Activated naive CD8-positive, alpha-beta T cell (primary cell): ENCODE results near the gene HSD3B7.
A peak's percentile ranks its signal among the peaks of the same experiment; 100 is the strongest.

Experiments used
- H3K27ac Mint-ChIP-seq: one replicate; pipeline ENCODE4 v1.8.0; 2021; ENCODE audit warnings: mixed read lengths
- H3K27me3 Mint-ChIP-seq: one replicate; pipeline ENCODE4 v1.8.0; 2021; ENCODE audit warnings: mixed read lengths
- H3K36me3 Mint-ChIP-seq: one replicate; pipeline ENCODE4 v1.8.0; 2021; ENCODE audit warnings: mixed read lengths
- H3K4me1 Mint-ChIP-seq: one replicate; pipeline ENCODE4 v1.8.0; 2021; ENCODE audit warnings: low read depth, mixed read lengths
- H3K4me3 Mint-ChIP-seq: one replicate; pipeline ENCODE4 v1.8.0; 2021; ENCODE audit warnings: mild to moderate bottlenecking, mixed read lengths
- H3K9me3 Mint-ChIP-seq: one replicate; pipeline ENCODE4 v1.8.0; 2021; ENCODE audit warnings: low read depth, mixed read lengths

HSD3B7 gene

DNA sequence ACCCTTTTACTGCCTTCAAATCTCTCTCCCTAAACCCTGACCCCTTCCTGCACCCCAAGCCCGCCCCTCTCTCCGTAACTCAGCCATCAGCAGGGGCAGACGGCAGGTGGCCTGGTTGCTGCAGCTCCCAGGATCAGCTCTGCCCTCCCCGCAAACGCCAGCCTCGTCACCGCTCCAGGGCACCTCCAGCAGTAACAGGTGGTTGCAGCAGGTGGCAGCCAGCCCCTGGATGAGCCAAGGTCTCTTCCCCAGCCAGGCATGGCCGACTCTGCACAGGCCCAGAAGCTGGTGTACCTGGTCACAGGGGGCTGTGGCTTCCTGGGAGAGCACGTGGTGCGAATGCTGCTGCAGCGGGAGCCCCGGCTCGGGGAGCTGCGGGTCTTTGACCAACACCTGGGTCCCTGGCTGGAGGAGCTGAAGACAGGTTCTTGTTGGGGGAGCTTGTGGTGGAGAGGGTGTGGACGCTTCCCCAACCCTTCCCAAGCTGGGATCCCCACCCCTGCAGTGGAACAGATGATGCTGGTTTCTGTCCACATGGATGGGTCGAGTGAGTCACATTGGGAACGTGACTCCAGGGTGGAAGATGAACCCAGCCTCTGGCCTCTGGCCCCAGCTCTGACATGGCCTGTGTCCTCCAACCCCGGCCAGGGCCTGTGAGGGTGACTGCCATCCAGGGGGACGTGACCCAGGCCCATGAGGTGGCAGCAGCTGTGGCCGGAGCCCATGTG is 558 bp downstream of the HSD3B7 start:
- Mint-ChIP-seq H3K4me1 (peaks cover 2% of the 10 kb centered on the region), H3K27ac (no peak overlapping the region), H3K9me3 (no peaks in the 10 kb centered on the region), H3K36me3 (no peaks in the 10 kb centered on the region), H3K4me3 (no peak overlapping the region), H3K27me3 (no peaks in the 10 kb centered on the region)

DNA sequence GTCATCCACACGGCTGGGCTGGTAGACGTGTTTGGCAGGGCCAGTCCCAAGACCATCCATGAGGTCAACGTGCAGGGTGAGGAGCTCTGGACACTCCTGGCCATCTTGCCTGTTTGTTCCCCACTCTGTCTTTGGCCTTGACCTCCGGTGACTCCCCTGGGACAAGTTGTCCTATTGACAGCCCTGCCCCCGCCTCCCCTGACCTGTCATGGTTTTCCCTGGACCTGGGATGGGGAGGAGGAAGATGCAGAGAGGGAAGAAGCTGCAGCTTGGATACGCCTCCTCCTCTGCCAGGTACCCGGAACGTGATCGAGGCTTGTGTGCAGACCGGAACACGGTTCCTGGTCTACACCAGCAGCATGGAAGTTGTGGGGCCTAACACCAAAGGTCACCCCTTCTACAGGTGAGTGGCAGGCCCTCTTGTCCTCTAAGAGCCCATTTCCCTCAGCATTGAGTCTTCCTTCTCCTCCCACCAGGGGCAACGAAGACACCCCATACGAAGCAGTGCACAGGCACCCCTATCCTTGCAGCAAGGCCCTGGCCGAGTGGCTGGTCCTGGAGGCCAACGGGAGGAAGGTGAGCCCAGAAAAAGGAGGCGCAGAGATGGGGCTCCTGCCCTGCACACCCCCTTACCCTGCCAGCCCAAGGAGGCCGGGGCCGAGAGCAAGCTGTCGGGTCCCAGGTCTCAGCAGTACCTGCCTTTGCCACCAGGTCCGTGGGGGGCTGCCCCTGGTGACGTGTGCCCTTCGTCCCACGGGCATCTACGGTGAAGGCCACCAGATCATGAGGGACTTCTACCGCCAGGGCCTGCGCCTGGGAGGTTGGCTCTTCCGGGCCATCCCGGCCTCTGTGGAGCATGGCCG is 1.4 kb downstream of the HSD3B7 start:
- no peaks in the 10 kb centered on the region for H3K36me3 Mint-ChIP-seq
- no peak overlapping the region for H3K27ac Mint-ChIP-seq
- peaks cover 2% of the 10 kb centered on the region for H3K4me1 Mint-ChIP-seq
- H3K9me3 Mint-ChIP-seq: no peaks in the 10 kb centered on the region
- no peaks in the 10 kb centered on the region for H3K27me3 Mint-ChIP-seq
- H3K4me3 Mint-ChIP-seq: no peak overlapping the region

DNA sequence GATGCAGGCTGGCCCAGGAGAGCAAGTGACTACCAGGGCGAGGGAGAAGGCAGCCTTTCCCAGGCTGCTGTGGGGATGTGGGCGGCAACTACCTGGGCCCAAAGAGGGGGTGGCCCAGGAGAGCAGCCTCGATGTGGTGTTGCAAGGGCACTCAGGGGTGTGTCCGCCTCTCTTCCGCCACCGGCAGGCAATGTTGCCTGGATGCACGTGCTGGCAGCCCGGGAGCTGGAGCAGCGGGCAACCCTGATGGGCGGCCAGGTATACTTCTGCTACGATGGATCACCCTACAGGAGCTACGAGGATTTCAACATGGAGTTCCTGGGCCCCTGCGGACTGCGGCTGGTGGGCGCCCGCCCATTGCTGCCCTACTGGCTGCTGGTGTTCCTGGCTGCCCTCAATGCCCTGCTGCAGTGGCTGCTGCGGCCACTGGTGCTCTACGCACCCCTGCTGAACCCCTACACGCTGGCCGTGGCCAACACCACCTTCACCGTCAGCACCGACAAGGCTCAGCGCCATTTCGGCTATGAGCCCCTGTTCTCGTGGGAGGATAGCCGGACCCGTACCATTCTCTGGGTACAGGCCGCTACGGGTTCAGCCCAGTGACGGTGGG is 2.7 kb downstream of the HSD3B7 start:
- H3K4me1 Mint-ChIP-seq: peaks cover 2% of the 10 kb centered on the region
- H3K4me3 Mint-ChIP-seq: no peak overlapping the region
- no peak overlapping the region for H3K27ac Mint-ChIP-seq
- H3K36me3 Mint-ChIP-seq: no peaks in the 10 kb centered on the region
- no peaks in the 10 kb centered on the region for H3K27me3 Mint-ChIP-seq
- no peaks in the 10 kb centered on the region for H3K9me3 Mint-ChIP-seq

DNA sequence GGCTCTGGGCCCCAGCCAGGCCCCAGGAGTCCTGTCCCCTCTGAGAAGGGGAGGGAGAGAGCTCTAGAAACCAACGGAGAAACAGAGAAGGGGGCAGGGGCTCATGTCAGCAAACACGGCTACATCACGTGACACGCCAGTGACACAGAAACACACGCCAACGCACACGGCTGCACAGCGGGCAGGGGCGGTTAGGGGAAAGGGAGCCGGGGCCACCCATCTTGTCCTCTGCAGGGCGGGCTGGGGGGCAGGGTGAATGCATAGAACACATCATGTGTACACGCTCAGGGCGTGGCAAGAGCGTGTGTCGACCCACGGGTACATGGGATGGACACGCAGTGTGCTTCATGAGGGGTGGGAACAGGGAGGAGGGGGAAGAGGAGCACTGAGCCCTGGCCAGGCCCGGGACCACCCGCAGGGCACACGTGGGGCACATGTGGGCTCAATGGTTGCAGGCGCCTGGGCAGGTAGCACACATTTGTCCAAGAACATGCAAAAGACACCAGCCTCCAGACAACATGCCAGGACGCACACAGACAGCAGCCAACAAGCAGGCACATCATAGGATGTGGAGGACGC is 4.6 kb downstream of the HSD3B7 start:
- Mint-ChIP-seq H3K27ac (no peak overlapping the region), H3K4me1 (peaks cover 2% of the 10 kb centered on the region), H3K27me3 (no peaks in the 10 kb centered on the region), H3K36me3 (no peaks in the 10 kb centered on the region), H3K4me3 (no peak overlapping the region), H3K9me3 (no peaks in the 10 kb centered on the region)

DNA sequence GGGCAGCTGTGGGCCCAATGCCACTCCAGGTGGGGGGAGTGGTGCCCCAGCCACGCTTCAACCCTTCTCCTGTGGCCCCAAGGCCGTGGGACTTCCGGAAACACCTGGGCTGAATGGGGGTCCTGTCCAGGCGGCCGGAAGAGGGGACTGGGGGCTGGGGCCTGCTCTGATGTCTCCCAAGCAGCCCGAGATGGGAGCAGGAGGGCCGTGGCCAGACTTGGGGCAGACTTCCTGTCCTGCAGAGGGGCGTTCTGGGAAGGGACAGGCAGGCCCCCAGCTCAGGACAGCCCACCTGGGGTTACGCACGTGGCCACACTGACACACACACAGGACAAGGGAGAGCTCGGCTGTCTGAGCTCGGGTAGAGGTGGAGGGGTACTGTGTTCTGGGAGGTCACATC is 5.1 kb downstream of the HSD3B7 start:
- Mint-ChIP-seq H3K27me3 (no peaks in the 10 kb centered on the region), H3K36me3 (no peaks in the 10 kb centered on the region), H3K4me1 (peaks cover 3% of the 10 kb centered on the region), H3K9me3 (no peaks in the 10 kb centered on the region), H3K27ac (no peak overlapping the region), H3K4me3 (no peak overlapping the region)

DNA sequence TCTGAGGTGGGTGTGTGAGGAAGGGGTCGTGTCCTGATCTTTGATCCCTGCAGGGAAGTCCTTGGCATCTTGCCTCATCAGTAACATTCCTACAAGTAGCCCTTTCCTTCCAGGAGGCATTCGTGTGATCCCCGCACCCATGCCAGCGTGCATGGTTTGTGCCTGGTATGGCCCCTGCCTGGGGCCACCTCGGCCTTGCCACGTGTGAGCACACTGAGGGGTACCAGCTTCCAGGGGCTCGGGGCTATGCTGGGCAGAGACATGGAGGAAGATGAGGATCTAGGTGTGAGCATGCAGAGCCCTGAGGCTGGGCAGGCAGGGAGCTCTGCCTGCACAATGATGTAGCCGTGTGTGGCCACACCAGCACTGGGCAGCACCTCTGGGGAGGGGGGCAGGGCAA is 6.0 kb downstream of the HSD3B7 start:
- Mint-ChIP-seq H3K36me3 (no peaks in the 10 kb centered on the region), H3K4me3 (no peak overlapping the region), H3K4me1 (peaks cover 3% of the 10 kb centered on the region), H3K27me3 (no peaks in the 10 kb centered on the region), H3K9me3 (no peaks in the 10 kb centered on the region), H3K27ac (no peak overlapping the region)

DNA sequence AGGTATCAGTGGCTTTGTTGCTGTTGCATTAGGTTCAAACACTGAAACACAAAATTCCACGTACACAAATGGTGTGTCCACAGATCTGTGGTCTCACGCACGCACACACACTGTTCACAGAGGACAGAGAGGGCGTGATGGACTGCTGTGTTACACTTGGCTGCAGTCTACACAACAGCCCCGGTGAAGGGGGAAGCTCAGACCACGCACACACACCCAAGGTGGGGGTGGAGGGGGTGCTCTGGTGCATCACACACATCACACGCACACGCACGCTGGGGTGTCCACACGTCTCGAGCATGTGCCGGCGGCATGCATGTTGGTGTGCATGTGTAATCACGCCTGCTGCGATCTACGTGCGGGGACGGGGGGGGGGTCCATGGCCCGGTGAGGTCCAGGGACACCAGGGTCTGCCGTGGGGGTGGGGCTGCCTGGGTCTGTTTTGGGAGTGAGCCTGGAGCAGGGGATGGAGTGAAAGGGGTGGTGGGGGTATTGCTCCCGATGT is 7.3 kb downstream of the HSD3B7 start:
- Mint-ChIP-seq H3K9me3 (no peaks in the 10 kb centered on the region), H3K4me1 (peaks cover 10% of the 10 kb centered on the region), H3K27me3 (no peaks in the 10 kb centered on the region), H3K36me3 (no peaks in the 10 kb centered on the region), H3K4me3 (no peak overlapping the region), H3K27ac (no peak overlapping the region)

DNA sequence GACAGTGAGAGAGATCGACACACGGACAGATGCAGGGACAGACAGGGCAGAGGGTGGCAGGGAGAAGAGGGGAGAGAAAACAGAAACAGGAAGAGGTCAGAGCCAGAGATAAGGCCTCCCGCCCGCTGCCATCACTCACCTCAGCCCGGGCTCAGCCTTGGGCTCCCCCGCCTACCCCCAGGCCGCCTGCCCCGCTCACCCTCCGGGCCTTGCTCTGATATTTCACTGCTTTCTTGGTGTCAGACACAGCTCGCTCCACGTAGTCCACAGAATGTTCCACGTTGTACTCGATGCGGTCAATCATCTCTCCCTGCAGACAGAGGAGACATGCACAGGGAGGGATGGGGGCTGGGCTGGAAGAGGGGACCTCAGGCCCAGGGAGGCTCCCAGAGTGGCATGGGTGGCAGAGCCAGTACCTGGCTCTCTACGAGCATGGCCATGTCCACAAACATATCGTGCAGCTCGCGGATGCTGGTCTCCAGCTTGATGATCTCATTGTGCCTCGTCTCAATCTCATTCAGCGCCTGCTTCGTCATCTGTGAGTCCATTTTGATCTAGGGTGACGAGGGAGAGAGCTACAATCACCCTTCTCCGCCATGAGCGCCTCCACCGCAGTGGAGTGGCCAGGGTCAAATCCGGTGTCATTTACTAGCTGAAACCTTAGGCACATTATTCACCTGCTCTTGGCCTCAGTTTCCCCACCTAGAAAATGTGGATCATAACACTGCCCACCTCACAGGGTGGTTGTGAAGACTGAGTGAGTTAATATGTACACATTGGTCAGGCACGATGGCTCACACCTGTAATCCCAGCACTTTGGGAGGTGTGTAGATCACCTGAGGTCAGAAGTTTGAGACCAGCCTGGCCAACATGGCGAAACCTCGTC is 8.2 kb downstream of the HSD3B7 start:
- no peak overlapping the region for H3K27ac Mint-ChIP-seq
- no peak overlapping the region for H3K4me3 Mint-ChIP-seq
- H3K36me3 Mint-ChIP-seq: no peaks in the 10 kb centered on the region

DNA sequence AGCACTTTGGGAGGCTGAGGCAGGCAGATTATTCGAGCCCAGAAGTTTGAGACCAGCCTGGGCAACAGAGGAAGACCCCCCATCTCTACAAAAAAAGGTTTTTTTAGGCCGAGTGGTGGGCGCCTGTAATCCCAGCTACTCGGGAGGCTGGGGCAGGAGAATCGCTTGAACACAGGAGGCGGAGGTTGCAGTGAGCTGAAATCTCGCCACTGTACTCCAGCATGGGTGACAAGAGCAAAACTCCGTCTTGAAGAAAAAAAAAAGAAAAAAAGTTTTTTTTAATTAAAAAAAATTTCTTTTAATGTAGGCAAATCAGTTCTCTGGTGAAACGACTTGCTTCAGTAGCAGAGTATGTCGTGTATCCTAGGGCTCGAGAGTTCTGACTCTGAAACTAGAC is 10.9 kb downstream of the HSD3B7 start:
- peaks cover 10% of the 10 kb centered on the region for H3K4me1 Mint-ChIP-seq
- no peaks in the 10 kb centered on the region for H3K36me3 Mint-ChIP-seq
- peak overlapping the region; percentile 75 for H3K4me3 Mint-ChIP-seq
- no peaks in the 10 kb centered on the region for H3K27me3 Mint-ChIP-seq
- H3K27ac Mint-ChIP-seq: no peak overlapping the region
- H3K9me3 Mint-ChIP-seq: no peaks in the 10 kb centered on the region

More for the DNA sequence above, 8.2 kb downstream of the HSD3B7 start:
- H3K9me3 Mint-ChIP-seq: no peaks in the 10 kb centered on the region
- H3K27me3 Mint-ChIP-seq: no peaks in the 10 kb centered on the region
- H3K4me1 Mint-ChIP-seq: peaks cover 10% of the 10 kb centered on the region

DNA sequence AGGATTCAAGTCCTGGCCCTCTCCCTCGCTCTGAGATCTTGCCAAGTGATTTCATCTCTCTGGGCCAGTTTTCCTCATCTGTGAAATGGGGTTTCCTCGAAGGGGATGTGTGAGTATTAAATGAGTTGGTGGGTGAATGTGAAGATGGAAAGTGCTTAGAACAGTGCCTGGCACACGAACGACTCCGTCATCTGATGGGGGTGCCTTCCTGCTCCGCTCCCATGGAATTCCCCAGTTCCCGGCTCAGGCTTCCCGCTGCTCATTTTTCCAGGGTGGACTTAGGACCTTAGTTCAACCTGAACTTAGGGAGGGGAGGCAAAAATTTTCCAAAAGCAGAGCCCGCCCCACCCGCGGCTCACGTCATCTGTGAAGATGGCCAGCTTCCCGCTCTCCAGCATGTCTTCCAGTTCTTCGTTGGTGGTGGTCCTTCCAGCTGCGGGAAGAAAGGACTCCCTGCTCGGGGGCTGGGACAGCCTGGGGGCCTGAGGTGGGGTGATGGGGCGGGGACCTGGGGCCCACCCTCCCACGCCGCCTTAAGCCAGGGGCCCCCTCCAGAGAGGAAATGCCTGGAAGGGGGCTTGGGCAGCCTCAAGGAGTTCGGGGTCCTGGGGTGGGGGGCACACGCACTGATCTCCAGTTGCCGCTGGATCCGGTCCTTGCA is 11.4 kb downstream of the HSD3B7 start:
- peaks cover 10% of the 10 kb centered on the region for H3K4me1 Mint-ChIP-seq
- H3K27ac Mint-ChIP-seq: no peak overlapping the region
- peak overlapping the region; percentile 84 for H3K4me3 Mint-ChIP-seq
- H3K9me3 Mint-ChIP-seq: no peaks in the 10 kb centered on the region
- H3K27me3 Mint-ChIP-seq: no peaks in the 10 kb centered on the region
- H3K36me3 Mint-ChIP-seq: no peaks in the 10 kb centered on the region

DNA sequence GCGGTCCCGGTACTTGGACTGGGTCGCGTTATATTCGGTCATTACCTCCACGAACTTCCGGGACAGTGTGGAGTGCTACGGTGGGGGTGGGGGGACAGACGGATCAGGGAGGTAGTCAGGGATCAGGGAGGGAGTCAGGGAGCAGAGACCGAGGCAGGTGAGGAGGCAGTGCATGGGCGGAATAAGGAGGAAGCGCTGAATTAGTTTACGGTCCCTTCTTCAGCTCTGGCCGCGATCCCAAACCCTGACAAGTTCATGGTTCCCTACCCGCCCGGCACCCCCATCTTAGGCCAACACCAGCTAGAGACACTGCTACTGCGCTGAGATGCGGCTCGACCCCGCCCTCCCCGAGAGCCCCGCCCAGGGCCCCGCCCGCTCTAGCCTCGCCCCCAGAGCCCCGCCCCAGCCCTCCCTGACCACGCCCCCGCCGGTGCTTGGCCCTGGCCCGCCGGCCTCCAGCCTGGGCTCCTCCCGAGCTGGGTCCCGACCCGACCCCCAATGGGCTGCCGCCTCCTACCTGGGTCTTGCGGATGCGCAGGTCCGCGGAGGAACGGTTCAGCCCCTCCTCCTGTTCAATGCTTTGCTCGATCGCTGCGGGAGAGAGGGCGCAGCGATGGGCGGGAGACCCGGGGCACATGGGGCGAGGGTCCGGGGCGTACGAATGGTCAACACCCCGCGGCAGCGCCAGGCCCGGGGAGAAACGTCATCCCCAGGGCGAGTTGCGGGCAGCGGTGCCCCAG is 12.1 kb downstream of the HSD3B7 start:
- Mint-ChIP-seq H3K27ac (peak overlapping the region; percentile 34), H3K9me3 (no peaks in the 10 kb centered on the region), H3K27me3 (no peaks in the 10 kb centered on the region), H3K4me3 (peak overlapping the region; percentile 84), H3K4me1 (peaks cover 10% of the 10 kb centered on the region), H3K36me3 (no peaks in the 10 kb centered on the region)

DNA sequence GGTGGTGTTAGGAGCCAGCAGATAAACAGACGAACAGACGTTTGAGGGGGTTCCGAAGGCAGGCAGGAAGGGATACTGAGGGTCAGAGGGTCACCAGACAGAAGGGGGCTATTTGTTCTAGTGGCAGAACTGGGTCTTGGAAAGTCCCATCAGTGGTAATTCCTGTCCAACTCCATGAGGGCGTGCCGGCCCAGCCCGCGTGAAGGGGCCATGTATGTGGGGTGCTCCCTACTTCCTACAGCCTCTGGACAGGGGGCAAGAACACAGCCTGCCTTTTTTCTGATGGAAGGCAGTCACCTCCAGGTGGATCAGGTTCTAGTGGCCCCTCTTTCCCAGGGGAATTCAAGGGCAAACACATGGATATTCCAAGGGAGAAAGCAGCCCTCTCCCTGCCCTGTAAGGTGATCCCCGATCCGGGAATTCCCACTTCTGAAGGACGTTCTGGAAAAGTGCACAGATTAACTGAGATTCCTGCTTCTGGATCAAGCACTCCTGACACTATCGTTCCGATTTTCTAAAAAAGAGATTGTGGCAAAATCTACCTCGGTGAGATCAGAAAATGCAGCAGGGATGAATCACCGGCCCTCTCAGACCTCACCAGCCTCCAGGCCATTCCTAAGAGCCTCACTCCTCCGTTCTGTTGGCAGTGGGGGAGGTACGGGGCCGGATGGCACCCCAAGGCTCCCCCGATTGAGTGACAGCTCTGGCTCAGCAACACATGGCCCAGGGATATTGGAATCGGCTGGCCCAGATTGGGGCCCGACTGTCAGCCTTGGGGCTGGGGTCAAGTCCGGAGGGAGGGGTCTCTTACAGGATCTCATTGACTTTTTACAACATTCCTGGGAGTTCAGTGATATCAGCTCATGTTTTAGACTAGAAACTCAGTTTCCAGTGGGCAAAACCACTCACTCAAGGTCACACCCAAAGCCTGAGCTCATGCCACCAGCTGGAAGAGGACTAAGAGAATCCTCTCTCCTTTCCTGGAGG is 13.0 kb downstream of the HSD3B7 start:
- H3K9me3 Mint-ChIP-seq: no peaks in the 10 kb centered on the region
- H3K4me3 Mint-ChIP-seq: peak overlapping the region; percentile 61
- H3K27ac Mint-ChIP-seq: no peak overlapping the region
- peaks cover 10% of the 10 kb centered on the region for H3K4me1 Mint-ChIP-seq
- no peaks in the 10 kb centered on the region for H3K36me3 Mint-ChIP-seq
- H3K27me3 Mint-ChIP-seq: no peaks in the 10 kb centered on the region
